ENCODE data around the gene CDCA4.

CDCA4 gene

DNA sequence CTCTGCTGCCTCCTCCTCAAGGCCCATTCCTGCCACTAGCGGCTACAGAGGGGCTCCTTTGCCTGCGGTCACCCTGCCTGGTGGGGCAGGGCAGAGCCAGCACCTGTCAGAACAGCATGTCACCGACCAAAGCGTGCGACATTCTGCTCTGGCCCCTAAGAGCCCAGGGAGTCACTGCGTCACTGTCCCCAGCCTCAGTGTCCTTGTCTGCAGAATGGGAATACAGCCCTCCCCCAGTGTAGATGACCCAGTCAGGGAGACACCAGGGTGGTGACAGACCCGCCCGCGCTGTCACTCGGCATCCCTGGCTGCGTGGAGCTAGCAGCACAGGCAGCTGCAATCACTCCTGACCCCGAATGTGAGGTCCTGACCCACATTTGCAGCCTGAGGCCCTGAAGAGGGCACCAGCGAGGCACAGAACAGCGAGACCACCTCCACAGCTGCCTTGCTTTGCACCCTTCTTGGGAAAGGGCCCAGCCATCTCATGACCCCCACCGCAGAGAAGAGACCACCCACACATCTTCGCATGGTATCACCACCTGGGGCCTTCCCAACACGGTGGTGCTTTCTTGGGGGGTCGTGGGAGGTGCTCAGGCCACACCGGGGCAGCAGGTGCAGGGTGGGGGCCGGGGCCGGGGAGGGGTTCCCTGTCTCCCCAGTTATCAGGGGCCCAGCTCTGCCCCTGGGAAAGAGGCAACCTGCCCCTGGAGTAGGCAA is 45.2 kb downstream of the CDCA4 start:
- no peak for DNase-seq (ENCODE audit: low spot score)

DNA sequence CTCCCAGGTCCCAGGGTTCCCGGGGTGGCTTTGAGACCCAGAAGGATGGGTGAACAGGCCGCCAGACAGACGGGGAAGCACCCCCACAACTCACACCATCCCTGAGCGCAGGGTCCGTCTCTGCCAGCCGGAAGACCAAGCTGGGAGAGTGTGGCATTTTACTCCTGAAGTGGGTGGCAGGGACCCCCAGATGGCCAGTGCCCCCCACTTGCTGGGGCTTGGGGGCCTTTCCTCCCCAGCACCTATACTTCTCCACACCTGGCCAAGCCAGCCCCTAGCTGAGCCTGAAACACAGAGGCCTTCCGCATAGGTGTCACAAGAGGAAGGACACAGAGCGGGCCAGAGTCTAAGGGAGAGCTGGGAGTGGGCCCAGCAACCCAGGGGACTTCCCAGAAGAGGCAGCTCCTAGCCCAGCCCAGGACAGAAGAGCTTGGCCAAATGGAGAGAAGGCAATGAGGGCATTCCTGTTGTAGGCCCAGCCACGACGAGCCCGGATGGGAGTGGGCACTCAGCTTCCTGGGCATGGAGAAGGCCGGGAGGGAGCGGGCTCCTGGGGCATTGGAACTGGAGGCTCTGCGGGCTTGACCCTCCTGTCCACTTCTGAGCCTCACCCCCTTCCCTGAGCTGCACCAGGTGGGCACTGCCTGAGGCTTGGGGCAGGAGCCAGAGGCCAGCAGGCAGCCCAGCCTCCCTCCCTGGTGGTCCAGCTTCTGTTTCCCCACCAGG is 46.1 kb downstream of the CDCA4 start:
- DNase-seq (ENCODE audit: low spot score) = no peak

DNA sequence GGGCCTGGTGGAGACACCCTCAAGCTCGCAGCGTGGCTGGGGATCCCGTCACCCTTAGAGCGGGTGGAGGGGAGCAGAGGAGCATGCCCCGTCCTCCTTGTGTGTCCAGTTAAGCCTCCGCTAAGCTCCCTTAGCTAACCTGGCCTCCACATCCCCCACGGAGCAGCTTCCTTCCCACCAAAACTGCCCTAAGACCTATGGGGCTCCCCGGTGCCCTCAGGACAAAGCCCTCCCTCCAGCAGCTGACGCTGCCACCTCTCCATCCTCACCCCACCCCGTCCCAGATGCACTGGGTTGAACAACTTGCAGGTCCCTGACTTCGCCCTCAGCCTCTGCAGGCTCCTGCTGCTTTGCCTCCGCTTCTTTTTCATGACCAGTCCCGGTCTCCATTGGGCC is 46.7 kb downstream of the CDCA4 start:
- no peak for DNase-seq (ENCODE audit: low spot score)

DNA sequence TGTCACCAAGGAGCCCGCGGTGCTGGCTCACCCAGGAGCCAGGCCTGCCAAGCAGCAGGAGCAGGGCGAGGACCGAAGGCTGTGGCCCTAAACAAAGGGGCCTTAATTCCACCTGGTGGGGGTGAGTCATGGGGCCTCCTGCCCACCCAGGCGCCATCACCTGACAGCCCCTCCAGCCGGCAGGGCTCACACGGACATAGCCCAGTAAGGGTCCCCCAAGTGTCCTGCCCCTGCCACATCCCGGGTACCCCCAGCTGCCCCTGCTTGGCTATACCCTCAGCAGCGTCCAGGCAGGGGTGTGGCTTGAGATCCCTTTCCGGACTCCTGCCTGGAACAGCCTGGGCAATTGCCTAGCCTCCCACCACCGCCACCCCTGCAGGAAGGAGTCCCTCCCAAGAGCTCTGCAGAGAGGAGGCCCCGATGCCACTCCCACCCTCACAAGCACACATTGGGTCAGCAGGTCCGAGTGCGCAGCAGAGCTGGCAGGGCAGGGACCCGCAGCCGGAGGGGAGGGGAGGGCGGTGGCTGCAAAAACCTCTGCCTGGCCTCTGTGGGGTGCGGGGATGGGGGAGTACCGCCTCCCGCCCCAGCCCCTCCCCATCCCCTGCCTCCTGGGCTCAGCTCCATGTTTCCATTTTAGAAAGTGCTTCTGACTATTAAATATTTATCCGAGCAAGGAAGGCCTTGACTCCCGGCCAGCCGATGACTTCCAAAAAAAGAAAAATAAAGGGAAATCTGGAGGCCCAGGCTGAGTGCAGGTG is 47.3 kb downstream of the CDCA4 start:
- no peak for DNase-seq (ENCODE audit: low spot score)

DNA sequence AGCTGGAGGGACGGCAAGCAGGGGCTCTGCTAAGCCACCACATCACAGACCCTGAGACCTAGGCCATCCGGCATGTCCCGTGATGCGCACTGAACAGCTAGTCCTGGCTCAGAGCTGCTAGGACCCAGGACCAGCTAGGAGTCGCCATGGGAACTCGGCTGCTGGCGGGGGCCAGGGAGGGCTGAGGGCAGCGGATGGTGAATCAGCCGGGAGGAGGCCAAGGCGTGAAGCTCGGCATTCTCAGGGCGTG is 47.8 kb downstream of the CDCA4 start:
- no peak for DNase-seq (ENCODE audit: low spot score)

DNA sequence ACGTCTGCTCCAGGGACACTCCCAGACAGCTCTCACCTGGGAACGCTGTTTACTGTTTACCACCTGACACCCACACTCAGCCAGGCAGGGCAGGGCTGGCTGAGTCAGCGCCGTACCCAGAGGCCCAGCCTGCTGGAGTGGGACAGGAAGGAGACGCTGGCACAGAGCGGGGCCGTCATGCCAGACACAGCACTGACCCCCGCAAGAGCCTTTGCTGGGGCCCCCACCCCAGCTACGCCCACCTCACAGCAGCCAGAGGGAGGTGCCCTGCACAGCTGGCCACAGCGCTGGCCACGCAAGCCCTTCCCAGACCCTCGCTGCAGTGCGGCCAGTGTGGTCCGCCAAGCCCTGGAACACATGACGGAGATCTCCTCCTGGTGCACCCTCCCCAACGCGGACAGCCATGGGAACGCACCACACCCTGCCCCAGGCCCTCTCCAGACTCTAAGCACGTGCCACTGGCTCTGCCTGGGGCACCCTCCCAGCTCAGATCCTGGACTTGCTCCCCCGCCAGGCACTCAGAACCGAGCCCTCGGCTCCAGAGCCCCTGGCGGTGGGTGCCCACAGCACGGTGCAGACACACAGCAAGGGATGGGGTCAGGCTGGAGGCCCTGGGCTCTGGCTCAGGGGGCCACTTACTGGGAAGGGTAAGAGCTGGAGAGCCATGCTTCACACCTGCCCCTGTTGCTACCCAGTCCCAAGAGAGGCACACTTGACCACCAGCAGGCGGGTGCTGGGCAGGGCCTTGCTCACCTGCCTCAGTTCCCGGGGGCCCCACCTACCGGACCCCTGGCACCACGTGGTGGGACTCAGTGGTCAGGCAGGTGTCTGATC is 48.4 kb downstream of the CDCA4 start:
- no peak for DNase-seq (ENCODE audit: low spot score)

DNA sequence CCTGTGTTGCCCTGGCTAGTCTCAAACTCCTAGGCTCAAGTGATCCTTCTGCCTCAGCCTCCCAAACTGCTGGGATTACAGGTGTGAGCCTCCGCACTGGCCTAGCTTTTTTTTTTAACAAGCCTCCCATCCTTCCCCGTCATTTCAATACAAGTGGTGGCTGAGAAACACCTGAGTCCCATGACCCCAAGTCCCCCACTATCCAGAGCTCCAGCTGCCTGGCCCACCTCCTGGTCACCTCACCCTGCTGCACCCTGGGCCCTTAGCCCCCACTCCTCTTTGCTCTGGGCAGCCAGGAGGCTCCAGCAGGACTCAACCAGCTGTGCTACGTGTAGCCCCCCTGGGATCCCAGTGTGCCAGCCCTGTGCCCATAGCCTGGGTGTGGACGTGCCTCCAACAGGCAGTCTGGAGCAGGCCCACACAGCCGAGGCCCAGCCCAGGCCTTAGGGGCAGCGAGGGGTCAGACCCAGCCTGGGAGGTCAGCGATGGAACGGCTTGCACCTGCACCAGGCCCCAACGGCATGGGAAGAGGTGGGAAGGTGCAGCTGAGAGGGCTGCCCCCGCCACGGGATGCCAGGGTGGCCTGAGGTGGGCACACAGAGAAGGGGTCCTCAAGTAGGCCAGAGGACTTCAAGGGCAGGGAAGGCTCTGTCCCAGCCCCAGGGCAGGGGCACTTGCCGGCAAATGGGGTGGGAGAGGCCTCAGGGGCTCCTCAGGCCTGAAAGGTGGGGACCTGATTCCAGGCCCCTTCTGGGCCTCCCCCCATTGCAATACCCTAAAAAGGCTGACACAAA is 49.2 kb downstream of the CDCA4 start:
- no peak for DNase-seq (ENCODE audit: low spot score)

DNA sequence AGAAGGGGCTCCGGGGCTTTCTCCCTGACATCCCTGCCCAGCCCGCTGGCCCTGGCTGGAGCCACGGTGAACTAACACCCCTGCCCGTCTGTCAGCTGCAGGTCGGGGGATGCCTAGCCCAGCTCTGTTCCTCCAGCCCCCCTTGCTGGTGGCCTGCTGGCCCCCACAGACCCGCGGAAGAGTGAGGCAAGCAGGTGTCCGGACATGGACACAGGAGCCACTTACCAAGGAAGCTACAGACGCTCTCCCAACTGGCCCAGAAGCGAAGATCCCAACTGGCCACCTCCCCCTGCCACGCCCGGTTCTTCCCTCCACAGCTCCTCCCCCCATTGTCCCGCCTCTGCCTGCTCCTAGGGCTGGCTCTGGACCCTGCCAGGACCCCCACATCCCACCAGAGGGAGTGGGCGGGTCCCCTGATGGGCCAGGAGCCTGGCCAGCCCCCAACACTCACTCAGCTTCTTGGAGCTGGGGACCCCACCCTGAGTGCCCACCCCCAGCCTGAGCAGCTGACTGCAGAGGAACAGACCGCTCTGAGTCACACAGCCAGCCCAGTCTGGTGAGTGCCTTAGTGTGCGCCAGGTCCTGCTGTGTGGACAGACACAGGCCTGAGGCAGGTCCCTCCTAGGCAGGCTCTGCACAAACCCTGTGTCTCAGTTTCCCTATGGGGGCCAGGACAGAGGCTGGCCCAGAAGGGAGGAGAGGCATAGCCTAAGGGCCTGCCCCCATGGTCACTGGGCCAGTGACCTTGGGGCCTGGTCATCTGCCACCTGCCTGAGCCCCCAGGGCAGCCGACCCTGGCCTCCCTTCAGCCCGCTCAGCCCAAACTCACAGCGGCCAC is 50.4 kb downstream of the CDCA4 start:
- no peak for DNase-seq (ENCODE audit: low spot score)

DNA sequence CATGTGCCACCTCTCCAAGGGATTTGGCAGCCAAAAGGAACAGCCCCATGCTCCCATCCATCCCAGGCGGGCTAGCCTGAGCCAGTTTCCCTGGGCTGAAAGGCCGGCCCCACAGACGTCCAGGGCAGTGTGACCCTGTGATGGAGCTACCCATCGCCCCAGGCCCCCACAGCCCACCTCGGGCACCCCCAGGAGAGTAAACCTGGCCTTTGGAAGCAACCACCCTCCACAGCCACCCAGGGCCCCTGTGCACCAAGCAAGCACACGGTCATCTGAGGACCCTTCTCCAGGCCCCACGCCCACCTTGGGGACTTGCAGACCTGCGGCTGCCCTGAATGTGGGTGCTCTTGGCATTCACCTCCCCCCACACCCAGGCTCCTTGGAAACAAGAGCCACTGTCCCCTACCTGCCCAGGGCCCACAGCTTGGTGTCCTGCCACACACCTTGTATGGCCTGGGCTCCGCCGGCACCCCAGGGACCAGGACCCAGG is 51.1 kb downstream of the CDCA4 start:
- no peak for DNase-seq (ENCODE audit: low spot score)

DNA sequence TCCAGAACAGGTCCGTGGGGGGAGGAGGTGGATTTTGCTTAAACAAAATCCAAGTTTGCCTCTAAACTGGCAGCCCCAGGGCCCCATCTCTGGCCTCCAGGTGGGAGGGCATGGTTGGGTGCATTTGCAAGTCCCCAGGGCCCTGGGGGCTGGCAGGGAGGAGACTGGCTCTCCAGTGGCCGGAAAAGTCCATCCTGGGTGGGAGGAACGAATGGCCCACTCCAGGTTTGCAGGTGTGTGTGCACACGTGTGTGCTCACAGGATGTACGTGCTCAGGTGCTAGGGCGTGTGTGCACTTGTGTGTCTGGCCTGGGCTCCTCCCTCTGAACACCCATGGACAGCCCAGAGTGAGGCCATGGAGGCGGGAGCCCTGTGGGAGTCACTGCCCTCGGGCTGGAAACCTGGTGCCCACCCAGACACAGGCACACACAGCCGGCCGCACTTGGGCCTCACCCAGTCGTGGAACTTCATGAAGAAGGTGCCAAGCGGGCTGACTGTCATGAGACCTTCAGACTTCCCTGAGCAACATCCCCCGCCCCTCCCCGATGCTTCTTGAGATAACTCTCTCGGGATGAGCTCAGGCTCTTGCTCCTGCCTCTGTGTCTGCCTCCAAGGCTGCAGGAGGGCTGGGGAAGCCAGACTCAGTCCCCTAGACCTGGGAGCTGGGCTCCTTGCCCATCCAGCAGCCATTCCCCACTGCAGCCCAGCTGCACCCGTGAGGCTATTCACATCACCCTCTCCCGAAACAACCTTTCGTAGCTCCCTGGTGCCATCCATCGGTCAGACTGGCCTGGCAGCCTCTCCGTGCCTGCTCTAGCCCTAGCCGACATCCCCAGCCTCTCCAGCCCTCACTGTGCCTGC is 52.1 kb downstream of the CDCA4 start:
- no peak for DNase-seq (ENCODE audit: low spot score)

DNA sequence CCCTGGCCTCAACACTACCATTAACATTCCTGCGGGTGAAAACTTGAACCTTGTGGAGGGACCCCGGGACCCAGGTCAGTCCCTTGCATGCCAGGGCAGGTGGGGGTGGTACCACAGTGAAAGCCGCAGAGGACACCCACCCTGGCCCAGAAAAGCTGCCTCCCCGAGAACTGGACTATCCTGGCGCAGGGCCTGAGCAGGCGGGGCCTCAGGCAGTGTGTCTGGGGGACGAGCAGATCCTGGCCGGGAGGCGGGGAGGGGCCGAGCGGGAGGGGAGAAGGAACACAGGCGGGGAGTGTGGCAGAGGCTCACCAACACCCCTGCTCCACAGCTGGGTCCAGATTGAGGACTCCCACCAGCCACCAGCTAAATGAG is 52.7 kb downstream of the CDCA4 start:
- no peak for DNase-seq (ENCODE audit: low spot score)

DNA sequence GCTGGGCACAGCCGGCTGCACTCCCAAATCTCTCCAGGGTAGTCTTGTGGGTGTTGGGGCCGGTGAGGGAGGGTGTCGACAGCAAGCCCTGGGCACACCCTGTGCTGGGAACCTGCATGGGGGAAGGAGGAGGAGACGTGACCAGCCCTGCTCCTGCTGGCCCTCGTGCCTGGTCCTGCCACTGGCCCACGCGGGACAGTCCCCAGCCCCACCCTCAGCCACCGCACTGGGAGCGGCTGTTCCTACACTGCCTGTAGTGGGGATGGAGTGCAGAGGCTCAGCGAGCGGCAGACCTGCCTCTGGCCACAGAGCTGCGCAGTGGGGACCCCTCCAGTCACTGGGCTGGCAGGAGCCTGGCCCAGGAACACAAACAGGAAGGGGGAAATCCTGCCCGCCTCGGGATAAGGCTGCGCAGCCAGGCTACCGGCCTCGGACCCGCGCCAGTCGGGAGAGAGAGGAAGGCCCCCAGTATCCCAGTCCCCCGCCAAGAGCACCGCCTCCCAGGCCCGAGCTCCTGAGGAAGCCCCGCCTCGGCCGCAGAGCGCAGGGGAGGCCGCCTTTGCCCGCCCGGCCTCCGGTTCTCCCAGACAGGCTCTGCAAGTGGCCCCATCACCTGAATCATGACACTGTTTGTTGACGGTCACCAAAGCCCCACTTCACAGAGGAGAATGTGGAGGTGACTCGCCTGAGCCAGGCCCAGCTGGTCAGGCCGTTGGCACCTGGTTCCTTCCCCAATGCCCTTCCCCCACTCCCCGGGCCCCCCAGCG is 53.3 kb downstream of the CDCA4 start:
- no peak for DNase-seq (ENCODE audit: low spot score)

DNA sequence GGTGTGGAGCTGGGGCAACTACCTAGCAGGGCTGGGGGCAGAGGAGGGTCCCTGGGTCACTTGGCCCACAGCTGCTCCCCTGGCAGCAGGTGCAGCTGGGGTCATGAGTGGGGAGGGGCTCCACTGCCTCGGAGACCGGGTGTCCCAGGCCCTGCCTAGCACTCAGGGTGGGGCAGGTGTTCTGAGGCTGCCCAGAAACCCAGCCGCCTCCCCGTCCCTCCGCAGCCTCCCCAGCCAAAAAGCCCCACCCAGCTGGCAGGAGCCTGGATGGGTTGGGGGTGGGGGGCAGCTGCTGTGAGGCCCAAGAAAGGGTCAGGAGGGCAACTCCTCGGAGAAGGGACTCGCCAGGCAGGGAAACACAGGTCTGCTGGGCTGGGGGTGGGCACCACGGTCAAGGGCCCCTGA is 53.9 kb downstream of the CDCA4 start:
- no peak for DNase-seq (ENCODE audit: low spot score)

DNA sequence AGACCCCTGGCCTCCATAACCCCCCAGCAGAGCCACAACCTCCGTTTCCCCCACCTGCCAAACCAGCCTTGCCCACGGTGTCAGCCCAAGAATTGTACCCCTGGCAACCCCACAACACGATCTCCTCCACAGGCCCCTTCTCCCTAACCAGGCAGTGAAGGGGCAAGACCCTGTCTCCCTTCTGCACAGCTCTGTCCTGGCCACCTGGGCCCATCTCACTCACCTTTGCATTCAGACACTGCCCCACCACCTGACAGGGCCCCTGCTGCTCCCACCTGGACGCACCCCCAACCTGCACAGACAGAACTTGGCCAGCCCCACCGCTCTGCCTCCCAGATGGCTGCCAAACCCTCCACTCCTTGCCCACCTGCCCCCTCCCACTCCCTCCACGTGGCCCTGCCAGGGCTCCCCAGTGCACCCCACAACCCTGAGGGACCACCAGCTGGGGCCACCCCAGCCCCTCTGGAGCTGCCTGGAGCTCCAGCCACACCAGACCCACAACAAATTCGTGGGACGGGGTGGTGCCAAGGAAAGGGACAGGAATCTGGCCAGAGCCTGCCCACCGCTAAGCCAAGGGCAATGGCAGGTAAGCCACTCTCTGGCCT is 54.5 kb downstream of the CDCA4 start:
- no peak for DNase-seq (ENCODE audit: low spot score)

DNA sequence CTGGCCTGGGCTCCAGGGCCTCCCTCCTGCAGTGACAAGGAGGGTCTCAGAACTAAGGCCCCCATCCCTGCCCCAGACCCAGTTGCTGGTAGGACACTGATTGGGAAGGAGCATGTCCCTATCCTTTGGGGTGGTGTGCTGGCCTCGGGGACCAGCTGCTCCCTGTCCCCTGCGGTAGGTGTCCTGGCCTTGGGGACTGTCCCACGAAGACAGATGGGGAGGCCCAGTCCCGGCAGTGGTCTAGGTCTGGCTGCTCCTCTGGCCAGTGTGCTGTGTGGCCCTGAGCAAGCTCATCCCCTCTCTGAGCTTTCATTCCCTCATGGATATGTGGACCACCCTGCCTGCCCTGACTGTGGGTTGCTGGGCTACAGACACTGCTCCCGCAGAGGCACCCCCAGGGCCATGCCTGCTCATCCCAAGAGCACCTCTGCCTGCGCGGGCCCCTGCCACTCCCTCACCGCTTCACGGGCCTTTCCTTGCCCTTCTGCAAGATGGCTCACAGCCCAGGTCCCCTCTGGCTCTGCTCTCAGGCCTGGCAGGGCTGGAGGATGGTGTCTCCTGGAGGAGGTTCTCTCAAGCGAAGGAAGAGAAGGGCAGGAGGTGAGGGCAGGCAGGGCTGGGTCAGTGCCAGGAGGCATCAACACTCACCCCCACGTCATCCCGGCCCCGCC is 55.2 kb downstream of the CDCA4 start:
- DNase-seq (ENCODE audit: low spot score) = no peak

DNA sequence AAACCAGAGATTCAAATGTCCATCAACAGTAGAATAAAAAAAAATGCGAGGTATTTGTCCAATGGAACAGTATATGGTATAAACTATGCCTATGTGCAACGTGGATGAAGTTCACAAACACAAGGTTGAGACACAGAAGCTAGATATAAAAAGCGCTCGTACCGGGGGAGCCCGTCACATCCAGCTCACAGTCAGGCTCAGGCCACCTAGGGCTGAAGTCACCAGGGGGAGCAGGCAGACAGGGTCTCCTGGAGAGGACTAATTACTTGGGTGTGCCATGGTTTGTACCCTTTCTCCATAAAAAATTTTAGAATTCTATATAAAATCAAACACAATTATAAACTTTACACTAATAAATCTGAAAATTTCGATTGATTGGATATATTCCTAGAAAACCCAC is 56.3 kb downstream of the CDCA4 start:
- DNase-seq (ENCODE audit: low spot score) = no peak
